ENCODE data around the gene PLXNA2.

PLXNA2 gene

GRCh38 chr1:208084764-208085163 is 159.4 kb downstream of the PLXNA2 start:
- DNase-seq = no peak

DNA sequence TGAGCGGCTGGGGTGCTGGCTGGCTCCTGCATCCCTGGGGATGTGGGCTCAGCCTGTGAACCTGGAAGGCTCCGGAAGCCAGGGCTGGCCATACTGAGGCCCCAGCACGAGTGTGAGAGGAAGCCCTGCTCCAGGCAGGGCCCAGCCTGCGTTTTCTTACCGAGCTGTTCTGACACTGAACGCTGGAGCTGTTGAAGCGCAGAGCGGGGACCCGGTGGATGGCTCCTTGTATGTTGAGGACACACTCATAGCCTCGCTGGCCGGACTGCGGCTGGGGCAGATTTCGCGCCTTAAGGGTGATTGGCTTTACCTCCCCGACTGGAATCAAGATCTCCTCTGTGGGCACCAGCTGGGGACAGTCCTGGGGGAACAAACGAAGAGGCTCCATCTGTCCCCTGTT is 160.0 kb downstream of the PLXNA2 start:
- no peak for DNase-seq

DNA sequence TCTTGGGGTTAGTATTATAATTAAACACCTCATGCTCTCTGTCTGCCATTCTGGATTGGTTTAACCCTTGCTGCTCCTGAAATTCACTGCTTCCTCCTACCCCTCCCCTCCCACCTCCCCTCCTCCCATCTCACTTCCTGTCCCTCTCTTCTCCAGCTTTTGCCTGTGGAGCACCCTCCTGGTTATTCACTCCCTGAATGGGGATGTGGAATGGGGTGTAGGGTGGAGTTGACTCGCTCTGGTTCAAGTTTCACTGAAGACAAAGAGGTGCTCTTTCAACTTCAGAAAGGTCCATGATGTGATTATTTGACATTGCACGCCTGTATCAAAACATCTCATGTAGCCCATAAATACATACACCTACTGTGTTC is 160.5 kb downstream of the PLXNA2 start:
- no peak for DNase-seq

DNA sequence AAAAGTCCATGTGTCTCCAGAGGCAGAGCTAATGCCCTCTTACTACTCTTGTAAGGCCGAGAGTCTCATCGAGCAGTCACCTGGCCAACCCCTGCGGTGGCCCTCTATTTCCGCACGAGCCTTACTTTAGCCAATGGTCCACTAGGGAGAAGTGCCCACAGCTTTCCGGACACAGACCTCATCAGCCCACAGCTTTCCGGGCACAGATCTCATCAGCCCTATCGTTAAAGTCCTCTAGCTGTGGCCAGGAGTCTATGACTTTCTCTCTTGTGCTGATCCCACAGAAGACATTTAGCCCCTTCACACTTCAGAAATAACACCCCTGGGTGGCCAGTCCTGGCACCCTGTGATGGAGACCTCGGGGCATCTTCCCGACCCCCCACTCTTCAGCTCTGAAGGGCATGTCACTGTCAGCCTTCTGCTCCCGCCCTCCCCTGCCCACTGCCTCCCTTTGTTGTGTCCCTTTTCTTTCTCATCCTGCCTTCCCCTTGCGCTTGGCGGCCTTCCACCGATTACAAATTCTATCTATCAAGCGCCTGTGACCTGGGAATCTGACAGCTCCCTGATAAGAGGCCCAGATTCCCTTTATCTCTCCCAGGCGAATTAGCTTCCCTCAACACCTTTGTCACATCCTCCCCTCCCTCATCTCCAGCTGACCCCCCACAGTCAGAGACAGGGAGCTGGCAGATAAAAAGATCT is 161.0 kb downstream of the PLXNA2 start:
- DNase-seq = no peak

GRCh38 chr1:208081972-208082371 is 162.2 kb downstream of the PLXNA2 start:
- no peak for DNase-seq

DNA sequence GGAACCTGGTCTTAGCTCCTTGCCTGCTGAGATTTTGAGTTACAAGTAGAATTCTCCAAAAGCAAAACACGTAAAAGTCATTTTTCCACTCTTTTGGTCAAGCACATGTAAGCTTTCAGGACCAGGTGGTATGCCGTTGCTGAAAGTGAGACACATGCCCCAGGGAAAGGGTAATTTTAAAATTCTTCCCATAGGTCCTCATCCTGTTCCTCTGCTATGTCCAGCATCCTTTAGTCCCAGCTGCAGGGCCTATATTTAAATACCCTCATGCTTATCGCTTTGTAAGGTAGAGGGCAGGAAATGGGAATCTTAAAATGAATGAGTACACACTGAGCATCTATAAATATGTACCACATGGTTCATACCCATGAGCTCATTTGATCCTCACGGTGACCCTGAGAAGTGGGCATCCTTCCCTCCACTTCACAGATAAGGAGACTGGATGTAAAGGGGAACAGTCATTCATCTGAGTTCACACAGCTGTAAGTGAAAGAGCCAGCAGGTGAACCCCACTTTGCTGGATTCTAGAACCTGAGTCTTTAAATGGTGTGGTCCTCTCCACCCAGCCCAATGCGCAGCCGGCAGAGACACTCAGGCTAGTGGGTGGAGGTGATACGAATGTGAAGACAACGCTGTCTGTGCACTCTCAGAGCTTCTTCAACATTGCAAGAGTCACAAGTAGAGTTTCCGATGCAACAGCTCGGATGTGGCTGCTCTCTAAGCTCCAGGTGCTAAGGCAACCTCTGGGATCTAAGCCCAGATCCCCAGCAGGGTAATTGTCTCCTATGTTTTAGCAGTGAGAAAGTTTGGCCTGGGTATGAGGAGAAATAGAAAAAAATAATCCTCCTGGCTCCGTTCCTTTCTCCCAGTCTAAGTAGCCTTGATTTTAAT is 163.5 kb downstream of the PLXNA2 start:
- no peak for DNase-seq

GRCh38 chr1:208079161-208079560 is 165.0 kb downstream of the PLXNA2 start:
- no peak for DNase-seq

DNA sequence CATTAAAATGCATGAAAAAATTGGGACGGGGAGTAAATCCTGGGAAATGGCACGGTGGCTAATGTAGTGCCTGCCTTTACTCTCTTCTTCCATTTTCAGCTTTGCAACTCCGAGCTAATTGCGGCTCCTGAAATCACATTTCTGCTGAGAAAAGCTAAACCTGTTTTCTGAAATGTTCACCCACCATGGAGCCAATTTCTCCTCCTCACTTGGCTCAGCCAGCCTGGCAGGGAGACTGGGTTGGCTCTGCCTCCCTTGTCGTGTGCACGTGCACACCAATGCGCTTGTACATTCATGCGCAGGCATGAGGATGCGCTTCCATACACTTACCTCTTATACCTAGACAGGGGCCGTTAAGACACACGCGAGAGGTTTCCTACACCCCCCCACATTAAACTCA is 165.4 kb downstream of the PLXNA2 start:
- no peak for DNase-seq

- DNase-seq = no peak
Observed at GRCh38 chr1:208077232-208078075, 166.7 kb downstream of the PLXNA2 start.

DNA sequence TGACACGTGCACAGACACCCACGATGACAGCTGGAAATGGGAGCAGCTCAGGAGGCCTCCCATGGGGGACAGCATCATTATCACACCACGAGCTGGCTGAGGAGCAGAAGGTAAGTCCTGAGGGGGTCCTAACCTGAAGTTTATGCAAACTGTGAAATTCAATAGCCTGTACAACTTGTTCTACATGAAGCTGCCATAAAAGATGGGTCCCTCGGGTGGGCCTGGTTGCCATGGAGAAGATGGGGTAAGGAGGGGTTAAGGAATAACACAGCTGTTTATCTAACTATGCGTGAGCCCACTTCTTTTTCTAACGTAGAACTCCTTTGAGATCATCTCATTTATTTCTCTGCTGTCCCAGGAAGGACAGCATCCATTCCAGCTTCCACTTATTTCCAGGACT is 169.8 kb downstream of the PLXNA2 start:
- no peak for DNase-seq

DNA sequence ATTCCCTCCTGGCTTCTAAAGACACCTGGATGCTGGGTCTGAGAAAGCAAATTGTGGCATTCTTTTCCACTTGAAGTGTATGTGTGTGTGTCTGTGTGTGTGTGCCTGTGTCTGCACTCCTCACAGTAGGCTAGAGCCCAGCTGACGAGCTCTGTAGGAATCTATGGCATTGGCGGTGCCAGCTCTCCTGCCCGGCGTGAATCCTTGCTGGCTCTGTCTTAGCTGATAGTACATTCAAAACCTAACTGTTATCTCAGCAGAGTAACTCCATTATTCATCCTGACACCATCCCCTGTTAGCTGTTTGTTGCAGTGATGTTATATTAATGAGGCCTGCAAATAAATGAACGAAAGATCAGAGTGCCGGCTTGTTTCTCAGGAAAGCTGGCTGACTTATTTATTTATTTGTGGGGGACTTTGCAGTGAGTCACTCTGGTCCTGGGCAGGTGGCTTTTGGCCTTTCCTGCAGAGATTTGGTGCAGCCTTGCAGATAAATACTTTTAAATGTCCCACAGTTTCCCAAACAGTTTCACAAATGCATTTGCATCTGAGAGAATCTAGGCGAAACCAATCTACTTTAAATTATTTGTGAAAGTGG is 172.7 kb downstream of the PLXNA2 start:
- DNase-seq = no peak

GRCh38 chr1:208069908-208070307 is 174.3 kb downstream of the PLXNA2 start:
- no peak for DNase-seq

DNA sequence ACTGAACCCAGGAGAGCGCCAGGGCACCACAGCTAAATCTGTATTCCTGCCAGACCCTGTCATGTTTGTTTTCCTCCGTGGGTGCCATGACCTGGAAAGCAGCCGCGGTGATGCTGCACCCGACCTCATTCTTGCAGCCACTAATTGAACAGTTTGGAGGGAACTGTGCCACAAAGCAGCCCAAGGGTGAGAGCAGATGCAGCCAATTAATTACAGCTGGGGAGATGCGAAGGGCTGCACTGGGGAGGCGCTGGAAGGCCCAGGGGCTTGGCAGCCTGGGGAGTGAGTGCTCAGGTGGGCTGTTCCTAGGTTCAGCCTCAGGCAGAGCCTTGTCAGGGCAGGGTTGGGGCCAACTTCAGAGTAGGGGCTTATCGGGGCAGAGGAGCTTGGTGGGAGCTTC is 174.9 kb downstream of the PLXNA2 start:
- no peak for DNase-seq

DNA sequence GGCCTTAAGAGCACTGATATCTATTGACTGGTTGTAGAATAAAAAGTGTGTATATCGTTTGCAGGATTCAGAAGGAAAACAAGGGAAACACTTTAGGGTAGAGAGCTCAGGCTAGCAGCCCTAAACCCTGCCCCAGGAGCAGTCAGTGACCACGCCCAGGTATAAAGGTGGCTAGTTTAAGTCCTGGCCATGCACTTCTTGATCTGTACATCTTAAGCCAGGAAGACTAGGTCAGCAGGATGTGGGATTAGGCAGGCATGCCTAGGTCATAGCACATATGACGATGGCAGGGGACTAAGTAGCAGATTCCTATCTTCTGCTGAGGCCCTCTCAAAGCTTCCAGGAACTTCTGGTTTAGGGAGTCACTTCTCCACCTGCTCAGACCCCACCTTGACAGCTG is 175.3 kb downstream of the PLXNA2 start:
- no peak for DNase-seq

DNA sequence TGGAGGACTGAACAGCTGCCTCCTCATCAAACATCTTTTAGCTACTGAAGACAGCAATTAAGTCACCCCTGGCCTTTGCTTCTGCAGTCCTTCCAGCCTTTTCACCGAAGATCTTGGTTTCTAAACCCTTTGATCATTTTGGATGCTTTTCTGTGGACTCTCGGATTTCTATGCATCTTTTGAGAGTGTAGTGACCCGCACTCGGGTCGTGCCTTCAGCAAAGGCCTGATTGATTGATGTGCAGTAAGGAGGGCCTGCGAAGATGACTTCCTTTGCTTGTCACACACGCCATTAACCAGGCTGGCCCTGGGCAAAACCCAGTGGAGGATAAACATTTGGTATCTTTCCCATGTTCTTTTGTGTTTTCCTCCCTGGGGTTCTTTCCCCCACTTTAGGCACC is 175.8 kb downstream of the PLXNA2 start:
- no peak for DNase-seq

- no peak for DNase-seq
Observed at GRCh38 chr1:208066583-208066982, 177.6 kb downstream of the PLXNA2 start.

- DNase-seq = no peak
Observed at GRCh38 chr1:208065862-208066261, 178.3 kb downstream of the PLXNA2 start.

DNA sequence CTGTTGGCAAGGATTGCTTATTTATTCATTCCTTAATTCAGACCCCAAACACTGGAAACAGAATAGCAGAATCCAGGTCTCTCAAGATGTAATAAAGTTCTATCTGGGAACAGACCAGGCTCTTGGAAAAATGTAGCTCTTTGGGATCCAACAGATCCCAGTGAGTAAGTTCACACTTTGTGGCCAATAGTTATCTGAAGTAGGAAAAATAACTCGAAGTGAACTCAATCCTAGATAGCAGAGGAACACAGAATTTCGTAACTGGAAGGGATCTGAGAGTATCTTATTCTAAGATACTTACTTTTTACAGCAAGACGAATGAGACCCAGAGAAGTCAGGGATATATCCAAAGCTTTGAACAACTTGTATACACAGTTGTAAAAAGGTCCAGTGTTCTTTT is 182.6 kb downstream of the PLXNA2 start:
- DNase-seq = no peak

DNA sequence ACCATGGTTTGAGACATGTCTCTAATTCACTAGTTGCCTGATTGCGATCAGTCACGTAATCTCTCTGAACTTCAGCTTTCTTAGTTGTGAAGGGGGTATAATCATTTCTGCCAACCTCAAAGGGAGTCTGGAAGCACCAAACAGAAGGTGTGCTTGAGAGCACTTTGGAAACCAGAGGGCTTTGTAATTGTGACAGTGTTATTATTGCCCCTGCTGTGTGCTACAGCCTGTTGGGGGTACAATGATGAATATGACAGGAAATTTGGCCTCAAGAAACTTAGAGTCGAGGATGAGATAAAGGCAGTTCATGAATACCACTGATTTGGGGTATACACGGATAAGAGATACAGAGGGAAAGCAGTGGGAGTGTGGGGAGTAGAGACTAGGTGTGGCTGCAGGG is 183.1 kb downstream of the PLXNA2 start:
- DNase-seq = no peak

- no peak for DNase-seq
Observed at GRCh38 chr1:208060215-208060869, 183.8 kb downstream of the PLXNA2 start.

DNA sequence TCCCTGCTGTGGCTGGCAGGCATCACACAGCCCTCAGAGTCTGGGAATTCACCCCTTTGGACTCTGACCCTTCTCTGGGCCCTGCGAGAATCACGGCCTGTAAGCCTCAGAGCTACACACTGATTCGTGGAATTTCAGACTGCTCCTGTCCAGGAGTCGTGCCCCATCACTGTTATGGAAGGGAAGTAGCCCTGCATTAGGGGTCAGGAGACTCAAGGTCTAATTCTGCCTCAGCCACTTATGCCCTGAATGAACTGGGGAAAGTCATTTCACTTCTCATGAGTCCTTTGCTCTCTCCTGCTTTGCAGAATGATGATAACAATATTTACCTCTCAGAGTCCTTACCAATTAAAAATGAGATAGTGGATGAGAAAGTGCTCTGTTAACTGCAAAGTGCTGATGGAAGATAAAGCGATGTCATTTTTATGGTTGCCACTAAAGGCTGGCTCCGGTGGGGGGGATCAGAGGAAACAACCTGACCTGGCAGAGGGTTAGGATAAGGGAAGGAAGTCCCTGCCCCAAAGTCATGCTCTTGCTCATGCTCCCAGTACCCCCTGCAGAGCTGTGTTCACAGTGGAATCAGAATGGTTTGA is 184.7 kb downstream of the PLXNA2 start:
- no peak for DNase-seq

DNA sequence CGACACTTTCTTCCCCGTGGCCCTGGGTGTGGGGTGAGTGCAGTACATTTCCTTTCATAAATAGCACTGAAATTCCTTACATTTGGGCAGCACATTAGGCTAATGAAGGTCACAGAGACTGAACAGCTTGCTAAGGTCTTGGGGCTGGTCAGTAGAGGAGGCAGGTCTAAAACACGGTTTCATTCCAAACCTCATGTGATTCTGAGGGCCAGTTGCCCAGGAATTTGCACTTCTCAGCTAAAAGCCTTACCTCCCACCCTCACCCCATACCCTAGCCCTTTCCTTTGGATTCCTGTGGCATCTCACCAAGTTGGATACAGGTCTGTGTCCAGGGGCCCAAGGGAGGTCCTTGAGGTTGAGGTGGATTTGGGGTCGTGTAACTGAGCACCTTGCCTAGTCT is 185.4 kb downstream of the PLXNA2 start:
- no peak for DNase-seq
